Mucosa of descending colon (tissue), 3 donors: ENCODE results near the gene CAPZB. TPM values are rescaled to one million over a fixed set of nuclear protein-coding genes. Genes with fewer than 3 reads are reported as not detected.
A peak's percentile ranks its signal among the peaks of the same experiment; 100 is the strongest.

Experiments used
- ATAC-seq: fragments of 200-7000 bp; cut with Tn5 transposase; one replicate; pipeline ENCODE4 v1.9.1; 2020; ENCODE audit warnings: mild to moderate bottlenecking, moderate library complexity
- DNase-seq, 3 donors: peaks; one replicate each; pipeline ENCODE4 v3.0.0-alpha.2; 2020
- H3K36me3 ChIP-seq: fragments of 200-600 bp; one replicate; pipeline ENCODE4 v1.8.0; 2021; ENCODE audit warnings: low read depth, mild to moderate bottlenecking
- H3K4me1 ChIP-seq: fragments of 200-600 bp; one replicate; pipeline ENCODE4 v1.8.0; 2021; ENCODE audit warnings: low read depth, mild to moderate bottlenecking
- H3K4me3 ChIP-seq: fragments of 200-600 bp; one replicate; pipeline ENCODE4 v1.8.0; 2021; ENCODE audit warnings: mild to moderate bottlenecking
- H3K9me3 ChIP-seq: fragments of 200-600 bp; one replicate; pipeline ENCODE4 v1.8.0; 2021; ENCODE audit warnings: mild to moderate bottlenecking
- intact Hi-C, 2 donors: fragments of 100-400 bp; cut with DNase I in 1 of 2; cut with micrococcal nuclease in 1 of 2; formaldehyde crosslinking; loops; one replicate each; pipeline versions ENCODE4 v1.11.0 to v1.11.1; 2022; cut with DNase I, micrococcal nuclease
- total RNA-seq, 3 donors: library from RNA; stranded (reverse); fragmentation: NEBNext Ultra II Directional in 2 of 3; extraction: Animal tissue kit (Norgen Biotek cat#: 25700) in 2 of 3; gene quantifications; one replicate each; pipeline versions ENCODE4 v1.2.1 to v1.2.4, GENCODE V29; 2021 to 2023
- TF ChIP-seq, protein P1 (sequence below): fragments of 200-600 bp; IDR thresholded peaks from one replicate; pipeline ENCODE4 v1.8.0; 2022; ENCODE audit warnings: antibody characterized with exemption, mild to moderate bottlenecking
- donor health status: DM: no; HTN: no; CAD: no; lungs with moderate emphysema.
- donor health status: DM: no; HTN: no; CAD: no.
- donor health status: DM: no; HTN: yes; CAD: no.

The CAPZB gene
- total RNA-seq, 3 donors from 2014 or later: 346 to 393 (median 381) TPM

DNA sequence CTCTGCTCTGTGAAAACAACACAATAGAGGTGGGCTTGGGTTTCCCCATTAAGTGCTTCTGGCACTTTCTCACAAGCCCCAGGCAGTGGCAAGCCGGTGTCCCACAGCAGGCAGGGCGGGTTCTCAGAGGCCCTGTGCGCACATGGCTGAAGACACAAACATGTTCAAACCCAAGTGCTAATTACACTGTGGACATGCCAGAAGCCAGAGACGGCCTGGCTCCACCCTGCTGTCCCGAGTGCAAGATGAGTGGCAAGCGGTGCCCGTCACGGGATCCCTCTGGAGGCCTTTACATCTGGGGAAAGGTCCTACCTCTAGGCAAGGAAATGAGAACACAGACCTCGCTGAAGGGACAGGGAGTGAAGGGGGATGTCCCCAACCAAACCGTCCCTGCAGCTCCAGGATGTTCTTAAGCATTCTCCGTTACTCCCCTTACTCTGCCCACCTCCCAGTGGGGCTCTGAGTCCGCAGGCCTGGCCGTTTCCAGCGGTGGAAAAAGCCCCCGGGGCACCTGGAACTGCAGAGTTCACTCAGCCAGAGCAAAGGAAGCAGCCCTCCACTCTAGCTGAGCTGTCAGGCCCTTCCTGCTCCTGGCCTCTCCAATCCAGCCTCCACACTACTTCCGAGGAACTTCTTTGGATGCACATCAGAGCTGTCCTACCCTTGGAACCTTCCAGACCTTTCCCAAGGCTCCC, 115.8 kb downstream of the CAPZB start:
- DNase-seq (no peak), ATAC-seq (no peak)
- Histone ChIP-seq H3K4me1 (peaks cover 5% of the 10 kb centered on the region), H3K36me3 (no peaks in the 10 kb centered on the region), H3K9me3 (no peaks in the 10 kb centered on the region), H3K4me3 (no peak overlapping the region)
- intact Hi-C loops: no loop called here
- TF ChIP-seq, protein P1, sequence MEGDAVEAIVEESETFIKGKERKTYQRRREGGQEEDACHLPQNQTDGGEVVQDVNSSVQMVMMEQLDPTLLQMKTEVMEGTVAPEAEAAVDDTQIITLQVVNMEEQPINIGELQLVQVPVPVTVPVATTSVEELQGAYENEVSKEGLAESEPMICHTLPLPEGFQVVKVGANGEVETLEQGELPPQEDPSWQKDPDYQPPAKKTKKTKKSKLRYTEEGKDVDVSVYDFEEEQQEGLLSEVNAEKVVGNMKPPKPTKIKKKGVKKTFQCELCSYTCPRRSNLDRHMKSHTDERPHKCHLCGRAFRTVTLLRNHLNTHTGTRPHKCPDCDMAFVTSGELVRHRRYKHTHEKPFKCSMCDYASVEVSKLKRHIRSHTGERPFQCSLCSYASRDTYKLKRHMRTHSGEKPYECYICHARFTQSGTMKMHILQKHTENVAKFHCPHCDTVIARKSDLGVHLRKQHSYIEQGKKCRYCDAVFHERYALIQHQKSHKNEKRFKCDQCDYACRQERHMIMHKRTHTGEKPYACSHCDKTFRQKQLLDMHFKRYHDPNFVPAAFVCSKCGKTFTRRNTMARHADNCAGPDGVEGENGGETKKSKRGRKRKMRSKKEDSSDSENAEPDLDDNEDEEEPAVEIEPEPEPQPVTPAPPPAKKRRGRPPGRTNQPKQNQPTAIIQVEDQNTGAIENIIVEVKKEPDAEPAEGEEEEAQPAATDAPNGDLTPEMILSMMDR: no peak

DNA sequence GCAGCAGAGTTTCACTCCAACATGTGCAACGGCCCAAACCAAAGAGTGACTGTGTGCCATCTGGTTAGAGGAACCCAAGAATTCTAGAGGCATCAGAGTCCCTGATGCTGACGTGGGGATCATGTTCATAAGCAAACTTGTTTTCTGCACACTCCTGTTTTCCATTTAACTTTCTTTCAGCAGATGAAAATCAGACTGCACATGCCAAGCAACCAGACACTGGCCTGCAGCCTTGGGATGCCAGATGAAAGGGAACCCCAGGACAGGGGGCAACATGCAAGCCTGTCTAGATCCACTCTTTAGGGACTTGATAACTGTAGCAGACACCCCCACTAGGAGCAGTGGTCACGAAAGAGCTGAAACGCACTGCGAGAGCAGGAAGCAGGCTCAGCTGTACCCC, 116.4 kb downstream of the CAPZB start:
- DNase-seq (no peak), ATAC-seq (no peak)
- intact Hi-C loops: no loop called here
- TF ChIP-seq, protein P1: no peak
- H3K4me1 ChIP-seq: peaks cover 5% of the 10 kb centered on the region
- H3K4me3 ChIP-seq: no peak overlapping the region
- no peaks in the 10 kb centered on the region for H3K36me3 ChIP-seq
- H3K9me3 ChIP-seq: no peaks in the 10 kb centered on the region

DNA sequence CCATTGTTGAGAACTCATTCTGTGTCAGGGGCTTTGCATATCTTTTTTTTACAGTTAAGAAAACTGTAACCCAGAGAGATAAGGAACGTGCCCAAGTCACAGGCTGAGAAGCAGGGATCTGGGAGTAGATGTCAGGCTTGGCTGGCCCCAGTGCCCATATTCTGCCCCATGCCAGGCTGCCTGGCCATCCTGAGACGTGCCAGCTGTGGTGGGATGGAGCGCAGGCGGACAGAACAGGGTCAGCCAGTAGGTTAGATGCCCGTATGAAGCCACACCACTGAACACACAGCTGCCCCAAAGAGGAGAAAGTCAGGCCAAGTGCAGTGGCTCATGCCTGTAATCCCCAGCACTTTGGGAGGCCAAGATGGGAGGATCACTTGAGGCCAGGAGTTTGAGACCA, 117.3 kb downstream of the CAPZB start:
- Histone ChIP-seq H3K4me1 (peaks cover 5% of the 10 kb centered on the region), H3K4me3 (no peak overlapping the region), H3K36me3 (no peaks in the 10 kb centered on the region), H3K9me3 (no peaks in the 10 kb centered on the region)
- DNase-seq (no peak), ATAC-seq (no peak)
- intact Hi-C loops: no loop called here
- TF ChIP-seq, protein P1: no peak

- intact Hi-C loops: no loop called here
- ATAC-seq: peak; percentile 60
Observed at GRCh38 chr1:19367584-19368041, 117.7 kb downstream of the CAPZB start.

DNA sequence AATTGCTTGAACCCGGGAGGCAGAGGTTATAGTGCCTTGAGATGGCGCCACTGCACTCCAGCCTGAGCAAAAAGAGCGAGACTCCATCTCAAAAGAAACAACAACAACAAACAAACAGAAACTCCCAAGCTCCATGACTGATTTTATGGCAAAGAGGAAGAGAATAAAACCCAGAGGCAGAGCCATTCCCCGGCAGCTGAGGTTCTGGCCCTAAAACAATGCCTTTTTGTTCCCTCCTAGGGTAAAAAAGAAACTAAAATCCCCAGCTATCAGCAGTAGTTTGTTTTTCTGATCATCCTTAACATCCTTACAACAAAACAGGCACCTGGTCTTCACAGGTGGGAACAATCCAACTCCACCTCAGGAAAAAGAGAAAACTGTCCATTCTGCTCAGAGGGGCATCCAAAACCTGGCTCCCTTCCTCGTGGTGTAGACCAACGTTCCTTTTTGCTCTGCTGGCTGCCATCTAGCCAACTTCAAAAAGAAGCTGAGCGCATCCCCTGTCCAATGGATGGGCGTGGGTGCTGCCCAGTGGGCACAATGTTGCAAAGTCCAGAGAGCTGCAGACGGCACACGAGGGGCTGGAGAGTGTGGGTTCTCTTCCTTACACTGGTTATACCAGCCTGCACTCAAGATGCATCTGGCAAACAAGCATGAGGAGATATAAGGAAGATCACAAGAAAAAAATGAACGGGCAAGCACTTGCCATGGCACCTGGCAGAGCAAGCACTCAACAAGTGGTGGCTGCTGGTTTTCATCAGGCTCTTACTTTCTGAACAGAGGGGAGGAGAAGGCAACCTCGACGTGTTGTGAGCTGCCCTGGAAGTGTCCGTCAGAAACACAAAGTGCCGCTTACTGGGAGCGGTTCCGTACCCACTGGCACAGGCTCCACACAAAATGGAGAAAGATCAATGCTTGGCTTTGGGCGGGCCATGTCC, 118.5 kb downstream of the CAPZB start:
- intact Hi-C loops: no loop called here
- ATAC-seq (peak; percentile 44), DNase-seq (no peak)
- TF ChIP-seq, protein P1: no peak
- Histone ChIP-seq H3K4me1 (peaks cover 5% of the 10 kb centered on the region), H3K4me3 (no peak overlapping the region), H3K36me3 (no peaks in the 10 kb centered on the region), H3K9me3 (no peaks in the 10 kb centered on the region)

More at GRCh38 chr1:19367584-19368041, 117.7 kb downstream of the CAPZB start:
- Histone ChIP-seq H3K9me3 (no peaks in the 10 kb centered on the region), H3K4me1 (peaks cover 5% of the 10 kb centered on the region), H3K4me3 (no peak overlapping the region), H3K36me3 (no peaks in the 10 kb centered on the region)
- DNase-seq: no peak
- TF ChIP-seq, protein P1: no peak
